ENCODE measurements around the gene ELP2.

- no peak for TF ChIP-seq CTCF (conservative IDR thresholded peaks at IDR 0.05; ENCODE audit: low read depth, low read length)
- no peak for TF ChIP-seq EZH2phosphoT487 (IDR thresholded peaks at IDR 0.05; ENCODE audit: borderline replicate concordance, low read length)
Measured at GRCh38 chr18:36141576-36141975, 11.9 kb downstream of the ELP2 start.
